ENCODE results near the gene KDM6B. TPM values are rescaled to one million over a fixed set of nuclear protein-coding genes. Genes with fewer than 3 reads are reported as not detected.

The KDM6B gene, protein sequence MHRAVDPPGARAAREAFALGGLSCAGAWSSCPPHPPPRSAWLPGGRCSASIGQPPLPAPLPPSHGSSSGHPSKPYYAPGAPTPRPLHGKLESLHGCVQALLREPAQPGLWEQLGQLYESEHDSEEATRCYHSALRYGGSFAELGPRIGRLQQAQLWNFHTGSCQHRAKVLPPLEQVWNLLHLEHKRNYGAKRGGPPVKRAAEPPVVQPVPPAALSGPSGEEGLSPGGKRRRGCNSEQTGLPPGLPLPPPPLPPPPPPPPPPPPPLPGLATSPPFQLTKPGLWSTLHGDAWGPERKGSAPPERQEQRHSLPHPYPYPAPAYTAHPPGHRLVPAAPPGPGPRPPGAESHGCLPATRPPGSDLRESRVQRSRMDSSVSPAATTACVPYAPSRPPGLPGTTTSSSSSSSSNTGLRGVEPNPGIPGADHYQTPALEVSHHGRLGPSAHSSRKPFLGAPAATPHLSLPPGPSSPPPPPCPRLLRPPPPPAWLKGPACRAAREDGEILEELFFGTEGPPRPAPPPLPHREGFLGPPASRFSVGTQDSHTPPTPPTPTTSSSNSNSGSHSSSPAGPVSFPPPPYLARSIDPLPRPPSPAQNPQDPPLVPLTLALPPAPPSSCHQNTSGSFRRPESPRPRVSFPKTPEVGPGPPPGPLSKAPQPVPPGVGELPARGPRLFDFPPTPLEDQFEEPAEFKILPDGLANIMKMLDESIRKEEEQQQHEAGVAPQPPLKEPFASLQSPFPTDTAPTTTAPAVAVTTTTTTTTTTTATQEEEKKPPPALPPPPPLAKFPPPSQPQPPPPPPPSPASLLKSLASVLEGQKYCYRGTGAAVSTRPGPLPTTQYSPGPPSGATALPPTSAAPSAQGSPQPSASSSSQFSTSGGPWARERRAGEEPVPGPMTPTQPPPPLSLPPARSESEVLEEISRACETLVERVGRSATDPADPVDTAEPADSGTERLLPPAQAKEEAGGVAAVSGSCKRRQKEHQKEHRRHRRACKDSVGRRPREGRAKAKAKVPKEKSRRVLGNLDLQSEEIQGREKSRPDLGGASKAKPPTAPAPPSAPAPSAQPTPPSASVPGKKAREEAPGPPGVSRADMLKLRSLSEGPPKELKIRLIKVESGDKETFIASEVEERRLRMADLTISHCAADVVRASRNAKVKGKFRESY (N-terminal part only)
- 13.5 TPM for polyA plus RNA-seq (2012; ENCODE audit: low read depth, missing spikeins)

DNA sequence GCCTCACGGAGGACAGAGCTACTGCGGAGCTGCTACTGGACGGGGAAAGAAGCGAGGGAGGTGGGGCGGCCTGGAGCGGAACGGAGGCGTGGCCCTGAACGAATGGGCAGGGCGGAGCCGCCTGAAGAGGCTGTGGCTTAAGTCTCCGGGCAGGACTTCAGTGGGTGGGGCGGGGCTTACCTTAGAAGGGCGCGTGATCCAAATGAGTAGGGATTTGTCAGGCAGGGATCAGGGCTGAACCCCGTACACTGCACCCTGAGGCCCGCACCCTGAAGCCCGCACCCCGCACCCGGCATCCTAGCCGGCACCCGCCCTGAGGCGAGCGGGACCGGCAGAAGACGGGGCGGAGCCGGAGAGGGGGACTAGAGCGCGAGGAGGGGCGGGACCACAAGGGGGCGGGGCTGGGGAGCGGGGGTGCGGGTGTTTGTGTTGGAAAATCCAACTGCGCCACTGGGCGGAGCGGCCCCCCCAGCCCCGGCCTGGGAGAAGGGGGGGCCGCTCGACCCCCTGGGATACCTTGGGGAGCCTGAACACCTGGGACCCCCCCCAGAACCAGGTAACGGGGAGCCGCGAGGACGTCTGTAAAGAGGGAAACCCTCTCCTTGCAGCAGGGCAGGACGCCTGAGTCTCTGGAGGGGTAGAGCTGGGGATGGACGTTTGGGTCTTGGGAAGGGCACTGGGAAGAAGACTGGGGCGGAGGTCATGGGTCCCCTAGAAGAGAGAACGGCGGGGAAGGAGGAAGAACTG is at the start of gene KDM6B:
Gene KDM6B, plus strand, starts transcription at position 423 of the 747 bp plus-strand sequence. CDS start 11,338 bp downstream, outside the sequence.
- DNase-seq (ENCODE audit: insufficient read length, low spot score) (peak; percentile 88), FAIRE-seq (peak; percentile 98)

DNA sequence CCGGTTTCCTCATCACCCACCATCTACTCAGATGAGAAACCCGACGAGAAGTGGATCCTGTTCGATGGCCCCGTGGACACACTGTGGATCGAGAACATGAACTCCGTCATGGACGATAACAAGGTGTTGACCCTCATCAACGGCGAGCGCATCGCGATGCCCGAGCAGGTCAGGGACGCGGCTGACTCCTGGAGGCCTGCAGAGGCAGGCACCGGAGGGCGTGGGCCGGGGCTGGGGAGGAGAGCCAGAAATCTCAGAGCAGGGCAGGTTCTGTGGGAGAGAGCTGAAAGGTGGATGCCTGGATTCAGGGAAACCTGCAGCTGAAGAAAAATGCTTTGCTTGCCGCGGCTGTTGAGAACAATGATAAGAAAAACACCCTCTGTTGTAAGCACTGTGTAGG is 47.2 kb upstream of the KDM6B start:
- FAIRE-seq (no peak), DNase-seq (ENCODE audit: insufficient read length, low spot score) (no peak)
- TF ChIP-seq POU2F2 (IDR thresholded peaks at IDR 0.05; ENCODE audit: low read depth, low read length) (no peak), TAF1 (IDR thresholded peaks at IDR 0.05; ENCODE audit: low read depth, low read length) (no peak), POLR2A (IDR thresholded peaks at IDR 0.05; ENCODE audit: low read depth, low read length) (no peak), SPI1 (IDR thresholded peaks at IDR 0.05; ENCODE audit: low read depth, low read length) (no peak), PAX5 (IDR thresholded peaks at IDR 0.05; ENCODE audit: insufficient read depth, low read length, severe bottlenecking) (no peak), POLR2AphosphoS5 (IDR thresholded peaks at IDR 0.05; ENCODE audit: low read depth, low read length) (no peak)

More for the DNA sequence above, at the start of gene KDM6B:
- TF ChIP-seq POLR2A (IDR thresholded peaks at IDR 0.05; ENCODE audit: low read depth, low read length) (no peak), TAF1 (IDR thresholded peaks at IDR 0.05; ENCODE audit: low read depth, low read length) (no peak), POU2F2 (IDR thresholded peaks at IDR 0.05; ENCODE audit: low read depth, low read length) (no peak), PAX5 (IDR thresholded peaks at IDR 0.05; ENCODE audit: insufficient read depth, low read length, severe bottlenecking) (no peak), SPI1 (IDR thresholded peaks at IDR 0.05; ENCODE audit: low read depth, low read length) (no peak), POLR2AphosphoS5 (IDR thresholded peaks at IDR 0.05; ENCODE audit: low read depth, low read length) (no peak)

DNA sequence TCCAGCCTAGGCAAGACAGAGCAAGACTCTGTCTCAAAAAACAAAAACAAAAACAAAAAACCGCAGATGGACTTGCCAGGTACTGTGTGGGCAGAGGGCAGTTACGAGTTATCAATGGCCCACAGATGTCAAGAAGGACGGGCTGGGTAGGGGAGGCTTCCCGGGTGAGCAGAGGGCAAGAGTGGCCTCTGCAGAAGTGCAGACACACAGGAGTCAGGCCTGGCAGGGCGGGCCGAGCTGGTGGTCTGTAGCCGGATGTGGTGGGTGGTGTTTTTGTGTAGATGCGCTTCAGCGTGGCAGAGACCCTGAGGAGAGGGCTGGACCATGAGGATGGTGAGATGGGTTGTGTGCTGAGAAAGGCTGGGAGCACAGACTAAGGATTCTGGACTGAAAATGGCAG is 44.9 kb upstream of the KDM6B start:
- TF ChIP-seq TAF1 (IDR thresholded peaks at IDR 0.05; ENCODE audit: low read depth, low read length) = no peak
- TF ChIP-seq POLR2AphosphoS5 (IDR thresholded peaks at IDR 0.05; ENCODE audit: low read depth, low read length) = no peak
- TF ChIP-seq PAX5 (IDR thresholded peaks at IDR 0.05; ENCODE audit: insufficient read depth, low read length, severe bottlenecking) = no peak
- TF ChIP-seq POU2F2 (IDR thresholded peaks at IDR 0.05; ENCODE audit: low read depth, low read length) = no peak
- no peak for TF ChIP-seq SPI1 (IDR thresholded peaks at IDR 0.05; ENCODE audit: low read depth, low read length)
- DNase-seq (ENCODE audit: insufficient read length, low spot score) (no peak), FAIRE-seq (no peak)

DNA sequence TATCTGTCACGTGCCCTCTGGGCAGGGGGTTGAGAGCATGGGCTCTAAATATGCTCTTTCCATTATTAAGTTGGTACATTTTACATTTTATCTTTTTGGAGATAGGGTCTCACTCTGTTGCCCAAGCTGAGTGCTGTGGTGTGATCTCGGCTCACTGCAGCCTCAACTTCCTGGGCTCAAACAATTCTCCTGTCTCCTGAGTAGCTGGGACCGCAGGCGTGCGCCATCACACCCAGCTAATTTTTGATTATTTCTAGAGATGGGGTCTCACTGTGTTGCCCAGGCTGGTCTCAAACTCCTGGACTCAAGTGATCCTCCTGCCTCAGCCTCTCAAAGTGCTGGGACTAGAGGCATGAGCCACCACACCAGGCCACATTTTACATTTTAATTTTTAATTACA is 43.9 kb upstream of the KDM6B start:
- DNase-seq (ENCODE audit: insufficient read length, low spot score) (no peak), FAIRE-seq (no peak)
- TF ChIP-seq POLR2A (IDR thresholded peaks at IDR 0.05; ENCODE audit: low read depth, low read length) (no peak), TAF1 (IDR thresholded peaks at IDR 0.05; ENCODE audit: low read depth, low read length) (no peak), PAX5 (IDR thresholded peaks at IDR 0.05; ENCODE audit: insufficient read depth, low read length, severe bottlenecking) (no peak), POLR2AphosphoS5 (IDR thresholded peaks at IDR 0.05; ENCODE audit: low read depth, low read length) (no peak), SPI1 (IDR thresholded peaks at IDR 0.05; ENCODE audit: low read depth, low read length) (no peak), POU2F2 (IDR thresholded peaks at IDR 0.05; ENCODE audit: low read depth, low read length) (no peak)

DNA sequence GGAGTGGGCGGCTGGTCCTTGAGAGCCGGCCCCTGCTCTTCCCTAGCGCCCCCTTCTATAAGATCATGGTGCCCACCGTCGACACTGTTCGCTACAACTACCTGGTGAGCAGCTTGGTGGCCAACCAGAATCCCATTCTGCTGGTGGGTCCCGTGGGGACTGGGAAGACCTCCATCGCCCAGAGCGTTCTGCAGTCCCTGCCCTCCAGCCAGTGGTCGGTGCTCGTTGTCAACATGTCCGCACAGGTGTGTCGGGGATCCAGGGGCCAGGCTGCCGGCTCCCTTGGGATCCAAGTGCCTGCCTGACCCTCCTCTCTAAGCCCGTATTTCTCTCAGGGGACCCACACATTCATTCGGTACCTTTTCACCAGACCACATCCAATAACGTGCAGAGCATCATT is 41.4 kb upstream of the KDM6B start:
- no peak for FAIRE-seq
- no peak for TF ChIP-seq POU2F2 (IDR thresholded peaks at IDR 0.05; ENCODE audit: low read depth, low read length)
- TF ChIP-seq SPI1 (IDR thresholded peaks at IDR 0.05; ENCODE audit: low read depth, low read length) = no peak
- TF ChIP-seq POLR2AphosphoS5 (IDR thresholded peaks at IDR 0.05; ENCODE audit: low read depth, low read length) = no peak
- TF ChIP-seq POLR2A (IDR thresholded peaks at IDR 0.05; ENCODE audit: low read depth, low read length) = no peak
- TF ChIP-seq PAX5 (IDR thresholded peaks at IDR 0.05; ENCODE audit: insufficient read depth, low read length, severe bottlenecking) = no peak
- no peak for TF ChIP-seq TAF1 (IDR thresholded peaks at IDR 0.05; ENCODE audit: low read depth, low read length)
- DNase-seq (ENCODE audit: insufficient read length, low spot score) = no peak

DNA sequence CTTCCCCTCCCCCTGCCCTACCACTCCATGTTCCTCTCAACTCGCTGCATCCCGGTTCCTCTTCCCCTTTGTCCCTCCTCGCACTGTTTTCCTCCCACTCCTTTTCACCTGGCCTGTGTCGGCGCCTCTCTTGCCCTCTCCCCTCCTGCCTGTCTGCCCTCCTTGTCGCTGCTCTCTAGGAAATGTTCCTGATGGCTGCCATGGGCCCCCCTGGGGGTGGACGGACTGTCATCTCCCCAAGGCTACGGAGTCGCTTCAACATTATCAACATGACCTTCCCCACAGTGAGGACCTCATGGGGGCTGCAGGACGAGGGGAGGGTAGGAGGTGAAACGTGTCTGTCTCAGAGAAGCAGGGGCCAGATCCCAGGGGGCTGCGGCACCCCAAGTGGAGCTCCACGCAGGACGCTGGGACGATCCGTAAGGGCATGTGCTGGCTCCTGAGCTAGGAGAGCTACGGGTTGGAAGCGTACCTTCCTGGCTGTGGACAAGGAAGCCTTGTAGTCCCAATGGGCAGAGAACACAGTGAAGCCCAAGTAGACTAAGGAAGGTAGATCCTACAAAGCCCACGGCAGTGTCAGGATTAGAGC is 39.8 kb upstream of the KDM6B start:
- TF ChIP-seq PAX5 (IDR thresholded peaks at IDR 0.05; ENCODE audit: insufficient read depth, low read length, severe bottlenecking) (no peak), SPI1 (IDR thresholded peaks at IDR 0.05; ENCODE audit: low read depth, low read length) (no peak), TAF1 (IDR thresholded peaks at IDR 0.05; ENCODE audit: low read depth, low read length) (no peak), POU2F2 (IDR thresholded peaks at IDR 0.05; ENCODE audit: low read depth, low read length) (no peak), POLR2A (IDR thresholded peaks at IDR 0.05; ENCODE audit: low read depth, low read length) (no peak), POLR2AphosphoS5 (IDR thresholded peaks at IDR 0.05; ENCODE audit: low read depth, low read length) (no peak)
- FAIRE-seq = no peak
- DNase-seq (ENCODE audit: insufficient read length, low spot score) = no peak

DNA sequence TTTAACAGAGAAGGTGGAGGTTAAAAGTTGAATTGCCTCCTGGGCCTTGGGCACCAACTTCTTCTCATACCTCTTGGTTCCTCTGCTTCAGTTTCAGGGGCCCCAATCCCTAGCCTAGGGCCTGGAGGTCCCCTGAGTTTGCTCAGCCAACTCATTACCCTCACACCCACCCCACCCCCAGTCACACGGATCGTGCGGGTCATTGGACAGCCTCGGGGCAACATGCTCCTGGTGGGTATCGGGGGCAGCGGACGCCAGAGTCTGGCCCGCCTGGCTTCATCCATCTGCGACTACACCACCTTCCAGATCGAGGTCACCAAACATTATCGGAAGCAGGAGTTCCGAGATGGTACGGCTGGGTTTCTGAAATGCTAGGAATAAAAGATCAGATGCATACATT is 36.0 kb upstream of the KDM6B start:
- DNase-seq (ENCODE audit: insufficient read length, low spot score) (no peak), FAIRE-seq (no peak)
- TF ChIP-seq TAF1 (IDR thresholded peaks at IDR 0.05; ENCODE audit: low read depth, low read length) = no peak
- no peak for TF ChIP-seq POLR2A (IDR thresholded peaks at IDR 0.05; ENCODE audit: low read depth, low read length)
- TF ChIP-seq POLR2AphosphoS5 (IDR thresholded peaks at IDR 0.05; ENCODE audit: low read depth, low read length) = no peak
- no peak for TF ChIP-seq SPI1 (IDR thresholded peaks at IDR 0.05; ENCODE audit: low read depth, low read length)
- no peak for TF ChIP-seq PAX5 (IDR thresholded peaks at IDR 0.05; ENCODE audit: insufficient read depth, low read length, severe bottlenecking)
- TF ChIP-seq POU2F2 (IDR thresholded peaks at IDR 0.05; ENCODE audit: low read depth, low read length) = no peak

DNA sequence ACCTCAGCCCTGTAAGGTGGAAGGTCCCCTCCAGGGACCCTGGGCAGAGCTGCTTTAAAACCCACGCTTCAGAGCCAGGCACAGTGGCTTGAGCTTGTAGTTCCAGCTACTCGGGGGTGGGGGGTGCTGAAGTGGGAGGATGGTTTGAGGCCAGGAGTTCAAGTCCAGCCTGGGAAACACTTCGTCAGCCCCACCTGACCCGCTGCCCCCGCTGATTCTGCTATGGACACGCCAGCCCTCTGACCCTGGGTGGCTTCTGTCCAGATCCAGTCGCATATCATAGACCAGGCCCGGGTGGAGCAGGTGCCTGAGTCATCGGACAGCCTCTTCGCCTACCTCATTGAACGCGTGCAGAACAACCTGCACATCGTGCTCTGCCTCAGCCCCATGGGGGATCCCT is 35.2 kb upstream of the KDM6B start:
- FAIRE-seq (no peak), DNase-seq (ENCODE audit: insufficient read length, low spot score) (no peak)
- TF ChIP-seq POU2F2 (IDR thresholded peaks at IDR 0.05; ENCODE audit: low read depth, low read length) (no peak), SPI1 (IDR thresholded peaks at IDR 0.05; ENCODE audit: low read depth, low read length) (no peak), POLR2A (IDR thresholded peaks at IDR 0.05; ENCODE audit: low read depth, low read length) (no peak), TAF1 (IDR thresholded peaks at IDR 0.05; ENCODE audit: low read depth, low read length) (no peak), POLR2AphosphoS5 (IDR thresholded peaks at IDR 0.05; ENCODE audit: low read depth, low read length) (no peak), PAX5 (IDR thresholded peaks at IDR 0.05; ENCODE audit: insufficient read depth, low read length, severe bottlenecking) (no peak)
